CD4-positive, alpha-beta T cell treated with Interleukin-21 for 1 hour (primary cell): ENCODE data around the gene CHSY3.
"Not testable (repeated sequence)": the region's sequence is repeated elsewhere in the genome, so short reads cannot be mapped to it uniquely, and the experiment has no call there.

Source experiments
- DNase-seq: peaks from one replicate; pipeline ENCODE4 v3.0.0-alpha.2; 2020

CHSY3 gene

GRCh38 chr5:130171699-130172098 is 267.4 kb downstream of the CHSY3 start:
- no peak for DNase-seq

GRCh38 chr5:130183115-130183514 is 278.9 kb downstream of the CHSY3 start:
- DNase-seq: no peak

- no peak for DNase-seq
Observed at GRCh38 chr5:130189961-130190360, 285.7 kb downstream of the CHSY3 start.

- no peak for DNase-seq
Observed at GRCh38 chr5:130198927-130199326, 294.7 kb downstream of the CHSY3 start.

GRCh38 chr5:130206686-130207085 is 302.4 kb downstream of the CHSY3 start:
- no peak for DNase-seq

GRCh38 chr5:130213607-130214006 is 309.3 kb downstream of the CHSY3 start:
- no peak for DNase-seq

- DNase-seq: no peak
Observed at GRCh38 chr5:130216286-130216685, 312.0 kb downstream of the CHSY3 start.

GRCh38 chr5:130222573-130222972 is 318.3 kb downstream of the CHSY3 start:
- DNase-seq: no peak

- not testable (repeated sequence) for DNase-seq
Observed at GRCh38 chr5:130226556-130226955, 322.3 kb downstream of the CHSY3 start.

GRCh38 chr5:130227699-130228098 is 323.4 kb downstream of the CHSY3 start:
- no peak for DNase-seq

- DNase-seq: no peak
Observed at GRCh38 chr5:130231786-130232185, 327.5 kb downstream of the CHSY3 start.

GRCh38 chr5:130234816-130235215 is 330.6 kb downstream of the CHSY3 start:
- DNase-seq: no peak
